Measurements from ENCODE around the gene AFAP1L1. TPM values are rescaled to one million over a fixed set of nuclear protein-coding genes. Genes with fewer than 3 reads are reported as not detected.

The AFAP1L1 gene
- total RNA-seq, 1 donor from 2014 or later, result 0.36 TPM

- no peak overlapping the region for H3K4me3 Mint-ChIP-seq
- Histone ChIP-seq H2AFZ (replicated peaks) (no peak overlapping the region), H3K4me1 (no peaks in the 10 kb centered on the region), H3K27me3 (peaks cover 6% of the 10 kb centered on the region), H3F3A (ENCODE audit: low read depth) (no peaks in the 10 kb centered on the region), H4K20me1 (ENCODE audit: low read depth) (no peaks in the 10 kb centered on the region), H3K4me2 (no peak overlapping the region), H3K9ac (no peak overlapping the region), H3K79me2 (ENCODE audit: low read depth) (no peaks in the 10 kb centered on the region), H3K9me3 (ENCODE audit: low read depth) (no peaks in the 10 kb centered on the region), H3K27ac (no peak overlapping the region), H3K4me3 (no peak overlapping the region), H3K36me3 (no peaks in the 10 kb centered on the region)
- no peaks in the 10 kb centered on the region for H3K4me1 Mint-ChIP-seq
- TF ChIP-seq EZH2 (IDR thresholded peaks at IDR 0.05) (no peak), CTCF (IDR thresholded peaks at IDR 0.05) (no peak), EZH2phosphoT487 (IDR thresholded peaks at IDR 0.05) (no peak)
- H3K27ac Mint-ChIP-seq, result no peak overlapping the region
- DNase-seq (ENCODE audit: low spot score), result no peak
- H3K9me3 Mint-ChIP-seq, result peaks cover 3% of the 10 kb centered on the region
- peaks cover 2% of the 10 kb centered on the region for H3K27me3 Mint-ChIP-seq (ENCODE audit: insufficient read depth, low read depth)
- no peaks in the 10 kb centered on the region for H3K36me3 Mint-ChIP-seq
These were observed 23.9 kb upstream of the AFAP1L1 start for GRCh38 chr5:149247726-149248125.

GRCh38 chr5:149251546-149251945, 20.1 kb upstream of the AFAP1L1 start:
- Histone ChIP-seq H4K20me1 (ENCODE audit: low read depth) (no peaks in the 10 kb centered on the region), H3K4me3 (no peak overlapping the region), H3K9me3 (ENCODE audit: low read depth) (no peaks in the 10 kb centered on the region), H3K79me2 (ENCODE audit: low read depth) (no peaks in the 10 kb centered on the region), H3K27me3 (peaks cover 6% of the 10 kb centered on the region), H3K9ac (no peak overlapping the region), H2AFZ (replicated peaks) (no peak overlapping the region), H3K27ac (no peak overlapping the region), H3K4me2 (no peak overlapping the region), H3K4me1 (no peaks in the 10 kb centered on the region), H3K36me3 (no peaks in the 10 kb centered on the region), H3F3A (ENCODE audit: low read depth) (no peaks in the 10 kb centered on the region)
- H3K9me3 Mint-ChIP-seq, result peaks cover 3% of the 10 kb centered on the region
- no peaks in the 10 kb centered on the region for H3K36me3 Mint-ChIP-seq
- TF ChIP-seq CTCF (IDR thresholded peaks at IDR 0.05) (no peak), EZH2phosphoT487 (IDR thresholded peaks at IDR 0.05) (no peak), EZH2 (IDR thresholded peaks at IDR 0.05) (no peak)
- no peak overlapping the region for H3K27ac Mint-ChIP-seq
- H3K27me3 Mint-ChIP-seq (ENCODE audit: insufficient read depth, low read depth), result no peaks in the 10 kb centered on the region
- DNase-seq (ENCODE audit: low spot score), result no peak
- H3K4me3 Mint-ChIP-seq, result no peak overlapping the region
- no peaks in the 10 kb centered on the region for H3K4me1 Mint-ChIP-seq

- H3K27ac Mint-ChIP-seq, result no peak overlapping the region
- Histone ChIP-seq H3K9ac (no peak overlapping the region), H4K20me1 (ENCODE audit: low read depth) (no peaks in the 10 kb centered on the region), H3F3A (ENCODE audit: low read depth) (no peaks in the 10 kb centered on the region), H3K79me2 (ENCODE audit: low read depth) (no peaks in the 10 kb centered on the region), H3K27ac (no peak overlapping the region), H3K36me3 (no peaks in the 10 kb centered on the region), H3K4me2 (no peak overlapping the region), H3K4me1 (no peaks in the 10 kb centered on the region), H3K4me3 (no peak overlapping the region), H3K27me3 (peaks cover 17% of the 10 kb centered on the region), H3K9me3 (ENCODE audit: low read depth) (no peaks in the 10 kb centered on the region), H2AFZ (replicated peaks) (no peak overlapping the region)
- H3K36me3 Mint-ChIP-seq, result no peaks in the 10 kb centered on the region
- no peaks in the 10 kb centered on the region for H3K4me1 Mint-ChIP-seq
- DNase-seq (ENCODE audit: low spot score), result peak; percentile 52
- H3K4me3 Mint-ChIP-seq, result no peak overlapping the region
- TF ChIP-seq EZH2phosphoT487 (IDR thresholded peaks at IDR 0.05), result no peak
- no peak for TF ChIP-seq CTCF (IDR thresholded peaks at IDR 0.05)
- no peak for TF ChIP-seq EZH2 (IDR thresholded peaks at IDR 0.05)
- H3K9me3 Mint-ChIP-seq, result no peaks in the 10 kb centered on the region
- no peaks in the 10 kb centered on the region for H3K27me3 Mint-ChIP-seq (ENCODE audit: insufficient read depth, low read depth)
These were observed 17.2 kb upstream of the AFAP1L1 start for GRCh38 chr5:149254506-149254905.

Data from neural progenitor cell (in vitro differentiated cells).